ENCODE results near the gene ANKRD33B. TPM values are rescaled to one million over a fixed set of nuclear protein-coding genes. Genes with fewer than 3 reads are reported as not detected.

ANKRD33B gene
- total RNA-seq, 1 donor from 2014 or later = 2.2 TPM

GRCh38 chr5:10584714-10585517 is 21.0 kb downstream of the ANKRD33B start:
- Histone ChIP-seq H3K27me3 (no peaks in the 10 kb centered on the region), H3K9me3 (ENCODE audit: low read depth) (no peaks in the 10 kb centered on the region), H3K36me3 (no peaks in the 10 kb centered on the region), H3K9ac (no peak overlapping the region), H3K79me2 (ENCODE audit: low read depth) (no peaks in the 10 kb centered on the region), H3K4me1 (no peaks in the 10 kb centered on the region), H2AFZ (replicated peaks) (no peak overlapping the region), H3K4me2 (no peak overlapping the region), H3K27ac (no peak overlapping the region), H3F3A (ENCODE audit: low read depth) (no peaks in the 10 kb centered on the region), H3K4me3 (no peak overlapping the region), H4K20me1 (ENCODE audit: low read depth) (no peaks in the 10 kb centered on the region)
- Mint-ChIP-seq H3K9me3 (peaks cover 9% of the 10 kb centered on the region), H3K4me1 (peaks cover 17% of the 10 kb centered on the region), H3K4me3 (no peak overlapping the region), H3K27me3 (ENCODE audit: insufficient read depth, low read depth) (no peaks in the 10 kb centered on the region), H3K27ac (no peak overlapping the region), H3K36me3 (peaks cover 2% of the 10 kb centered on the region)
- TF ChIP-seq EZH2 (IDR thresholded peaks at IDR 0.05) (no peak), EZH2phosphoT487 (IDR thresholded peaks at IDR 0.05) (no peak), CTCF (IDR thresholded peaks at IDR 0.05) (no peak)
- no peak for DNase-seq (ENCODE audit: low spot score)

- no peak overlapping the region for H3K4me2 ChIP-seq
- no peak for DNase-seq (ENCODE audit: low spot score)
- H3K4me3 ChIP-seq = no peak overlapping the region
- H3K27ac ChIP-seq = no peak overlapping the region
- no peak overlapping the region for H3K9ac ChIP-seq
- TF ChIP-seq EZH2 (IDR thresholded peaks at IDR 0.05) (no peak), EZH2phosphoT487 (IDR thresholded peaks at IDR 0.05) (no peak), CTCF (IDR thresholded peaks at IDR 0.05) (no peak)
- Mint-ChIP-seq H3K27me3 (ENCODE audit: insufficient read depth, low read depth) (no peaks in the 10 kb centered on the region), H3K27ac (no peak overlapping the region), H3K4me1 (peaks cover 20% of the 10 kb centered on the region), H3K36me3 (peaks cover 2% of the 10 kb centered on the region), H3K9me3 (peaks cover 9% of the 10 kb centered on the region), H3K4me3 (no peak overlapping the region)
- H3K27me3 ChIP-seq = no peaks in the 10 kb centered on the region
- H3K4me1 ChIP-seq = peaks cover 4% of the 10 kb centered on the region
- H3K36me3 ChIP-seq = no peaks in the 10 kb centered on the region
- H2AFZ ChIP-seq (replicated peaks) = no peak overlapping the region
- H3F3A ChIP-seq (ENCODE audit: low read depth) = no peaks in the 10 kb centered on the region
- H3K79me2 ChIP-seq (ENCODE audit: low read depth) = no peaks in the 10 kb centered on the region
- H3K9me3 ChIP-seq (ENCODE audit: low read depth) = no peaks in the 10 kb centered on the region
- H4K20me1 ChIP-seq (ENCODE audit: low read depth) = no peaks in the 10 kb centered on the region
Observed at GRCh38 chr5:10585518-10585915, 21.6 kb downstream of the ANKRD33B start.

GRCh38 chr5:10586008-10586407 is 22.1 kb downstream of the ANKRD33B start:
- Histone ChIP-seq H3K36me3 (no peaks in the 10 kb centered on the region), H3K27ac (no peak overlapping the region), H3K4me2 (no peak overlapping the region), H3K9me3 (ENCODE audit: low read depth) (no peaks in the 10 kb centered on the region), H3K27me3 (no peaks in the 10 kb centered on the region), H2AFZ (replicated peaks) (no peak overlapping the region), H3K4me1 (peaks cover 9% of the 10 kb centered on the region), H3K9ac (no peak overlapping the region), H3F3A (ENCODE audit: low read depth) (peaks cover 4% of the 10 kb centered on the region), H4K20me1 (ENCODE audit: low read depth) (no peaks in the 10 kb centered on the region), H3K4me3 (no peak overlapping the region), H3K79me2 (ENCODE audit: low read depth) (no peaks in the 10 kb centered on the region)
- TF ChIP-seq CTCF (IDR thresholded peaks at IDR 0.05) (no peak), EZH2 (IDR thresholded peaks at IDR 0.05) (no peak), EZH2phosphoT487 (IDR thresholded peaks at IDR 0.05) (no peak)
- Mint-ChIP-seq H3K4me1 (peaks cover 24% of the 10 kb centered on the region), H3K27ac (no peak overlapping the region), H3K36me3 (peaks cover 2% of the 10 kb centered on the region), H3K27me3 (ENCODE audit: insufficient read depth, low read depth) (no peaks in the 10 kb centered on the region), H3K4me3 (no peak overlapping the region), H3K9me3 (peaks cover 9% of the 10 kb centered on the region)
- no peak for DNase-seq (ENCODE audit: low spot score)

All from neural progenitor cell (in vitro differentiated cells).